GM12865 (cell line): ENCODE measurements around the gene MRPS27.

Experiments used
- DNase-seq: peaks from one replicate; pipeline ENCODE4 v3.0.0; 2010; ENCODE audit warnings: low read depth
- H3K4me3 ChIP-seq: 2 replicates; pipeline ENCODE4 v1.5.1; 2011; ENCODE audit warnings: mild to moderate bottlenecking, low read depth, low read length, control low read depth
- TF ChIP-seq, protein P1 (sequence below): IDR thresholded peaks from 2 replicates; pipeline ENCODE4 v1.5.1; 2011; ENCODE audit warnings: low read length, control low read depth, low read depth, inconsistent platforms; ENCODE audit not compliant: insufficient read depth; ENCODE audit errors: missing control alignments

MRPS27 gene

DNA sequence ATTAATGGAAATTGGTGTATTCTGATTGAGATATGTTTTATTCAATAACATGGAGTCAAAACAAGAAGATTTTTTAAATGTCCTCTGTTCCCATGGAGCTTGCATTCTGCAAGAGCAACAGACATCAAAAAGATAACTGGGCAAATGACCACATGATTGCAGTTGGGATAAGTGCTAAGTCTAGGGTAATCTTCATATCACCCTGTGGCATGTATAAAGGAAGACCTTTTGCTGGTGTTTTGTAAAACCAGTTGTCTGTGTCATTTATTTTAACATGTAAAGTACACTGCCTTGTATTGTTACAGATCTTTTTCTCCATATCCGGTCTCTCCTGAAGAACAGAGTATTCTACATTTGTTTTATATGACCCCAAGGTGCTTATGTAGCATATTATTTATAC is 44.1 kb upstream of the MRPS27 start:
- DNase-seq: no peak
- no peak overlapping the region for H3K4me3 ChIP-seq
- TF ChIP-seq, protein P1, sequence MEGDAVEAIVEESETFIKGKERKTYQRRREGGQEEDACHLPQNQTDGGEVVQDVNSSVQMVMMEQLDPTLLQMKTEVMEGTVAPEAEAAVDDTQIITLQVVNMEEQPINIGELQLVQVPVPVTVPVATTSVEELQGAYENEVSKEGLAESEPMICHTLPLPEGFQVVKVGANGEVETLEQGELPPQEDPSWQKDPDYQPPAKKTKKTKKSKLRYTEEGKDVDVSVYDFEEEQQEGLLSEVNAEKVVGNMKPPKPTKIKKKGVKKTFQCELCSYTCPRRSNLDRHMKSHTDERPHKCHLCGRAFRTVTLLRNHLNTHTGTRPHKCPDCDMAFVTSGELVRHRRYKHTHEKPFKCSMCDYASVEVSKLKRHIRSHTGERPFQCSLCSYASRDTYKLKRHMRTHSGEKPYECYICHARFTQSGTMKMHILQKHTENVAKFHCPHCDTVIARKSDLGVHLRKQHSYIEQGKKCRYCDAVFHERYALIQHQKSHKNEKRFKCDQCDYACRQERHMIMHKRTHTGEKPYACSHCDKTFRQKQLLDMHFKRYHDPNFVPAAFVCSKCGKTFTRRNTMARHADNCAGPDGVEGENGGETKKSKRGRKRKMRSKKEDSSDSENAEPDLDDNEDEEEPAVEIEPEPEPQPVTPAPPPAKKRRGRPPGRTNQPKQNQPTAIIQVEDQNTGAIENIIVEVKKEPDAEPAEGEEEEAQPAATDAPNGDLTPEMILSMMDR: no peak

DNA sequence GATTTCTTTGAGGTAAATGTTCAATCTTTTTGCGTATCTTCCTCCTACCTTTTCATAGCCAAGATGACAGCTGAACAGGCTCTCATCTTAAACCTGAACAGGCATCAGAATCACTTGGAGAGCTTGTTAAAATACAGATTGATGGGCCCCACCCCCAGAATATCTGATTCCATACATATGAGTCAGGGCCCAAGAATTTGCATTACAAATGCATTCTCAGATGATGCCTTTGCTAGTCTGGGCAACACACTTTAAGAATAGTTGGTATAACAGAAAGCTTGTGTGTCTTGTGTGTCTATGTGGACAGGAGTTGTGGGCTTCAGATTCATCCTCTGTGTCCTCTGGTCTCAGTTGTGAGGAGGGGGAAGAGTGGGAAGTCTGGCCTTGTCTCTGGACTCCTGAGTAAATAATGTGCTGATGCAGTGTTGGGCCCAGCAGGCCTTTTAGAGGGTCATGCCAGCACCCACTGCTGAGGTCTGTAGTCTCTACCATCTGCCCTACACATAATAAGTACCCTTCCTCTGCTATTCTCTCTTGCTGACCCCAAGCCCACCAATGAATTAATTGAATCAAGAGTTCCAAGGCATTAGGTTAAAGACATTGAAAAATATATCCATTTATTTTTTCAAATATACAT is 43.2 kb upstream of the MRPS27 start:
- H3K4me3 ChIP-seq: no peak overlapping the region
- TF ChIP-seq, protein P1: no peak
- DNase-seq: no peak

DNA sequence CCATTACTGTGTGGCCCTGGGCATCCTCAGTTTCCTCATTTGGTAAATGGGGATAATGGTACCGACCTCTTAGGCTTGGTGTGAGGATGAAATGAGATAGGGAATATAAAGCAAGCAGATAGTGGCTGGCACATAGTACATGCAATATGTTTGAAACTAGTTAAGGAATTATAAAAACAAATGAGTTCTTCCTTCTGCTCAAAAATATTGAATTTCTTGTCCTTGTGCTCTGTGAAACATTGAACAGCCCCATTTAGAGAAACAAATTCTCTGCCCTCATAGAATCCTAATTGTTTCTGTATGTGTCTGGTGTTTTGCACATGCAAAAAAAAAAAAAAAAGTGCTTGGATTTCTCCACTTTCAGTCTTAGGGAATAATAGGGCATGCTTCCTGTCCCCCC is 39.8 kb upstream of the MRPS27 start:
- no peak overlapping the region for H3K4me3 ChIP-seq
- no peak for DNase-seq
- TF ChIP-seq, protein P1: no peak

DNA sequence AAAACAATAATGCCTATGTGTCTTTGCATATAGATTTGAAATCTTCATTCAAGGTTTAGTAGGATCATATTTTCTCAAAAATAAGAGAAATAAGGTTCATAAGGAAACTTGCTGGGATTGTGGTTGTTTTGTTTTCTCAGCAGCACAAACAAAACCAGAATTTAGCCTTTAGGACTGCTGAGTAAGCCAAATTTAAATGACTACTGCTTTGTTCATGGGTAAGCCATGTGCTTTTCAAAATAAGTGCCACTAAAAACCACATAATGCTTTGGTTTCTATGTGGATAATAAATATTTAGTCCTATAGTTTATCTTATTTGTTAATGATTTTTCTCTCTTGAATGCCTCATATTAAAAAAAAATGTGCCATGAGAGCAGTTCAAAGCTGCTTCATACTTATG is 38.9 kb upstream of the MRPS27 start:
- no peak for DNase-seq
- H3K4me3 ChIP-seq: no peak overlapping the region
- TF ChIP-seq, protein P1: no peak

DNA sequence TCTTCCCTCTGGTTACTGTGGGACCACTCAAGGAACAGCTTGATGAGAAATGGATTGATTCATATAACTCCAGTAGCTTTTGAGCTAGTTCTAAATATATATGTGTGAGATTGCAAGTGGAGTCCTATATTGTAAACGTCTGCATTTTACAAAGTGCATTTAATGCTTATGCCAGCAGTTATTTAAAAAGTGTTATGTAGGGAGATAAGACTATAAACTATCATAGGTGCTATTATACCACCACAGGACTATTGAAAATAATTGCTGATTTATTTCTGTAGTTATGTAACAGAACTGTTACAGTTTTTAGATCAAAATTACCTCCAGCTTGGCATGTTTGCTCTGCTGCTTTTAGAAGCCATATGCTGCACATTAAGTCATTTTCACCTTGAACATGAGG is 36.3 kb upstream of the MRPS27 start:
- TF ChIP-seq, protein P1: no peak
- no peak overlapping the region for H3K4me3 ChIP-seq
- no peak for DNase-seq

DNA sequence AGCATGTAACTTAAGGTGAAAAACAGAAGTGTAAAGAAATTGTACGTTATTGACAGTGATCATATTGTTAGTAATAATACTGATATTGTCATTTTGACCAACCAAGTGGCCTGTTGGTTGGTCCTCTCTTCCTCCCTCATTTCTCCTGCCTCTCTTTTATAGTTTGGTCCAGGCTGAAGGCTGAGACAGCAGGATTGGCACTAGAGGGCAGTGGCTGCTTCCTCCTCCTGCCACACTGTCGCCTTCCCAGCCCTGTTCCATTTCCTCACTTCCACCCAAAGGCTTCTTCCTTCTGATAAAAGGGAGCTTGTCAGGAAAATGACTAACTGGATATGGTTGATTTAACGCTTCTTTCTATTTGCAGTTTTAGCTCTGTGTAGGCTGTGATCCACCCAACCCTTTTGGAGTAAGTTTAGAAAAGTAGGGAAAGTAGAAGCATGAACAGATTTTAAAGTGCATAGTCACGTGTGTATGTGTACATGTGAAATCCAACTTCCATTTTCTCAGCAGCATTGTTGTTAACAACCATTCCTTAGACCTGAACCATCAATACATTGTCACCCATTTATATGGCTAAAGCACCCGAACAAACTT is 35.8 kb upstream of the MRPS27 start:
- no peak overlapping the region for H3K4me3 ChIP-seq
- no peak for DNase-seq
- TF ChIP-seq, protein P1: no peak

DNA sequence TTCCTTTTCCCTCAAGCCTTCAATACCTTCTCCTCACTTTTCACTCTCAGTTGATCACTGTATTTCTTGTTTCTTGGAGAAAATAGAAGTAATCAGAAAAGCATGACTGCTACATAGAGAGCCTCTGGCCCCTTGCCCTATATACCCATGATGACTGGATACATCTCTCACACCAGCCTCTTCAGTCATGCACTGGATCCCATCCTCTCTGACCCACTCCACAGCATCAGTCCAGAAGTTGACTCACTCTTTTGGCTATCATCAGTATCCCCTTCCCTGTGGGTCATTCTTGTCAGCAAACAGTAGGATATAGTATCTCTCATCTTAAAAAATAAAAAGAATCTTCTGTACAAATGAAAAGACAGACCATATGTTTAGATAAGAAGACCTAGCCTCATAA is 33.0 kb upstream of the MRPS27 start:
- no peak for DNase-seq
- H3K4me3 ChIP-seq: no peak overlapping the region
- TF ChIP-seq, protein P1: no peak
